DMS79 (cell line): Measurements from ENCODE around the gene XAF1.
"Not testable (repeated sequence)": the region's sequence is repeated elsewhere in the genome, so short reads cannot be mapped to it uniquely, and the experiment has no call there.

ENCODE experiments used
- DNase-seq: peaks from one replicate; lab custom pipeline; 2025; lab: John Stamatoyannopoulos, UW

XAF1 gene, protein sequence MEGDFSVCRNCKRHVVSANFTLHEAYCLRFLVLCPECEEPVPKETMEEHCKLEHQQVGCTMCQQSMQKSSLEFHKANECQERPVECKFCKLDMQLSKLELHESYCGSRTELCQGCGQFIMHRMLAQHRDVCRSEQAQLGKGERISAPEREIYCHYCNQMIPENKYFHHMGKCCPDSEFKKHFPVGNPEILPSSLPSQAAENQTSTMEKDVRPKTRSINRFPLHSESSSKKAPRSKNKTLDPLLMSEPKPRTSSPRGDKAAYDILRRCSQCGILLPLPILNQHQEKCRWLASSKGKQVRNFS

GRCh38 chr17:6755731-6756184, at the start of gene XAF1:
XAF1 (plus strand) TSS chr17:6756046; CDS start chr17:6756079, 33 bp downstream.
- no peak for DNase-seq

- DNase-seq: no peak
Measured at GRCh38 chr17:6706499-6706898, 49.3 kb upstream of the XAF1 start.

DNA sequence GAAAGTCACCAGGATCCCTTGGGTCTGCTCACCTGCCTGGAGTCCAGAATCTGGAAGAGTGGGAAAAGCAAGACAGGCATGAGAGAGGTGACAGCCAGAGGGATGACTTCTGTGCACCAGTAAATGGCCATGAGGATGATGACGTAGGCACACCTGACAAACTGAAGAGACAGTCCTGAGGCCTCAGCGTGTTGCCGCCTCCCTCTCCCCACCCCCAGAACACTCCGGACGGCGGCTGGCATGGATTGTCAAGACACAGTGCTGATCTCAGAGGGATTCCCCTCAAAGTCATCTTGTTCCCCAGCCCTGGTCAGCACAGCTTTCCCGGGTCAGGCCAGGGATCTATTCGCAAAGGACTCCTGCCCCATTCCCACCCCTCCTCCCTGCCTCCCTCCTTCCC, 48.9 kb upstream of the XAF1 start:
- no peak for DNase-seq

DNA sequence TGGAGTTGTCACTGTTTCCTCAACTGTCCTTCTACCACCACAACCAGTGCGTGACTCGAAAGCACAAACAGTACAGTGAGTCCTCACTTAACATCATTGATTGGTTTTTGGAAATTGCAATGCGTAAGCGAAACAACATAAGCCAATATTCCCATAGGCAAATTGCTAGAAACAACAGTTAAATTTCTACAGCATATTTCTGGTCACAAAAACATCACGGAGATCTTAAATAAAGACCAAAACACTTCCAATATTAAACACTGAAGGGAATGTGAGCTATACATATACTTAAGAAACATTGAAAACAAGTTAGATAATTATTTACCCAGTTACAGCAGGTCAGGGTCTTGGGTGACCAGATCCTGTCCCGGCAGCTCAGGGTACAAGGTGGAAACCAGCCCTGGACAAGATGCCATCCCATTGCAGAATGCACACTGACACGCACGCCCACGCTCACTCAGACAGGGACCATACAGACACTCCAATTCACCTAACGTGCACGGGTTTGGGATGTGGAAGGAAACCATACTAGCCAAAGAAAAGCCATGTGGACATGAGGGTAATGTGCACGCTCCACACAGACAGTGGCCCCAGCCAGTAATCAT, 47.4 kb upstream of the XAF1 start:
- DNase-seq: no peak

GRCh38 chr17:6710317-6710716, 45.5 kb upstream of the XAF1 start:
- no peak for DNase-seq

DNA sequence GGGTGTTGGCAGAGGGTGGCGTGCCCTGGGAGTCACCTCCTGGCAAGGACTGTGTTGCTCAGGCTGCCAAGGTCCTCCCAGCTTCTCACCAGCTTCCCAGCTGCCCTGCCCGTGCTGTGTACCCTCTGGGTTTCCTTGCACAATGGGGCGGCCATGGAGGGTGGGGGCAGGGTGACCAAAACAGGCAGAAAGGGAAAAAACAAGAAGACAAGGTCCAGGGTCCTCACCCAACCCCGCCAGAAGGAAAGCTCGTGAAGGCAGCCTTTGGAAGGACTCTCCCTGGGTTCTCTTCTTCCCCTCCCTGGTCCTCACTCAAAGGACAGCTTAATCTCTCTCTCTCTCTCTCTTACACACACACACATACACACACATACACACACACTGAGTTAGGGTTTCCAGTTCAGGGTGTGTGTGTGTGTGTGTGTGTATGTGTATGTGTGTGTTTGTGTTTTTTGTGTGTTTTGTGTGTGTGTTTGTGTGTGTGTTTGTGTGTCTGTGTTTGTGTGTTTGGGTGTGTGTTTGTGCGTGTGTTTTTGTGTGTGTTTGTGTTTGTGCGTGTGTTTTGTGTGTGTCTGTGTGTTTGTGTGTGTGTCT, 44.7 kb upstream of the XAF1 start:
- DNase-seq: no peak

- DNase-seq: no peak
Measured at GRCh38 chr17:6711681-6712057, 44.2 kb upstream of the XAF1 start.

GRCh38 chr17:6712058-6712853, 43.6 kb upstream of the XAF1 start:
- DNase-seq: no peak

DNA sequence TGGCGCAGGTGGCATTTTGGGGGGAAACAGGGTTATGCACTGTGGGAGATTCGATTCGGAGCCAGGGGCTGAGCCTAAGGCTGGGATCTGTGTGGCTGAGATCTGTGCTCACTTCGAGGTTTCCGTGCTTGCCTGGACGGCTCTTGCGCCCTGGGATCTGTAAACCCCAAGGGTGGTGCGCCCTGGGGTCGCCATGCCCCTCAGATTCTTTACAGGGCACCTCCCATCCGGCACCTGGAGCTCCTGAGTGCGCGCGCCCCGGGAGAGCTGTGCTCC, 43.1 kb upstream of the XAF1 start:
- DNase-seq: no peak

DNA sequence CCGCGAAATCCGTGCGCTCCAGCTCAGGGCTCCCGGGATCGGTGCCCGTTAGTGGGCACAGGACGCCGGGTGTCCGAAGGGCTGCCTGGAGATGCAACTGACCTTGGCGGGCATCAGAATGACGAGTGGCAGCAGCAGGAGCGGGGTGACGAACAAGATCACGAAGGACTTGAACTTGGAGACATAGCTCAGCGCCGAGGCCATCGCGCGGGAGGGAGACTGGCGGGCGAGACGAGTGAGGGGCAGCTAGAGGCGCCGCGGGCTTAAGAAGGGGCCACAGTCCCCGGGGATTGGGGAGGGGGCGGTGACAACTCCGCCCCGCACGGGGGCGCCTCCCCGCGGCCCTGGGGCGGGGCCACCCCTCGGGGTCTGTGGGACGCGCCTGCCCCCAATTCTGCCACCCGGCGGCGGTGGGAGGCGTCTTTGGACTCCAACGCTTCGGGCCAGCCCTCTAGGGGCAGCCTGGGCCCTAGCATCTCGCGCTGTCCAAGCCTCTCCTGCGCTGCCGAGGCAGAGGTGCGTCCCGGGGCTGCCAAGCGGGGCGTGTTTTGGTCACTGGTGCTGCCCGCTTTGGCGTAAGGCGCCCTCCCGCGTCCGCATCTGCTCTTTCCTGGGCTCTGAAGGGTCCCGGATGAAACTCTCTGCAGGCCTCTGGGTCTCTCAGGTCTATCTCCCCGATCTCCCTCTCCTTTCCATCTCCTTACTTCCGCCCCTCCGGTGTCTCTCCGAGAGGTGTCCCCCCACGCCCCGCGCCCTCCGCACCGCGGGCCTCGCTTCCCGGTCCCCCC, 42.5 kb upstream of the XAF1 start, which contains the start of gene SLC13A5:
Gene SLC13A5, minus strand, starts transcription at position 240 of the 788 bp plus-strand sequence. Its CDS starts 36 bp downstream, at position 204.
- DNase-seq: no peak

- no peak for DNase-seq
Measured at GRCh38 chr17:6713918-6714271, 42.0 kb upstream of the XAF1 start.

- no peak for DNase-seq
Measured at GRCh38 chr17:6714315-6714874, 41.5 kb upstream of the XAF1 start.

GRCh38 chr17:6716736-6717135, 39.1 kb upstream of the XAF1 start:
- DNase-seq: no peak

DNA sequence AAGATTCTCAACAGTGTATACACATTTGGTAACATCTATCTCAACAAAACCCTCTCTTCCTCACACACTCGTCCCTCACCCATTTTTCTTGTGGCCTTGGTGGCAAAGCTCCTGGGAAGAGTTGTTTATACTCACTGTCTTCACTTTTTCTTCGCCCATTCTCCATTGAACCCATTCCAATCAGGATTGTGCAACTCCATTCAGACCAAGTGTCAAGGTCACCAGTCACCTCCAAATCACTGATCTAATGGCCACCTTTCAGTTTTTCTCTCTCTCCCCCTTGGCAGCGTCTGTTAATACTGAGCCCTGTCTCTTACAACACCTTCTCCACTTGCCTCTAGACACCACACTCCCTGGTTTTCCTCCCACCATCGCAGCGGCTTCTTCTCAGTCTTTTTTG, 34.1 kb upstream of the XAF1 start:
- DNase-seq: no peak

DNA sequence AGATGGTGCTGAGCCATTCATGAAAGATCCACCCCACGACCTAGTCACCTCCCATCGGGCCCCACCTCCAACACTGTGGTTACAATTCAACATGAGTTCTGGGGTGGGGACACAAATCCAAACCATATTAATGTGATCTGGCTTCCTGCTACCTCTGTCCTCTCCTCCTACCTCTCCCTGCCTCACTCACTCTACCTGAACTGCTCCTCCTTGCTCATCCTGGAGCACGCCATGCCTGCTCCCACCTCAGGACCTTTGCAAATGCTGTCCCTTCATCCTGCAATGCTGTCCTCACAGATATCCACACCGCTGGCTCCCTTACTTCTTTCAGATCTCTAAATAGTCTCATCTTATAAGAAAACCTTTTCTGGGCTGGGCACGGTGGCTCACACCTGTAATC, 31.8 kb upstream of the XAF1 start:
- no peak for DNase-seq

DNA sequence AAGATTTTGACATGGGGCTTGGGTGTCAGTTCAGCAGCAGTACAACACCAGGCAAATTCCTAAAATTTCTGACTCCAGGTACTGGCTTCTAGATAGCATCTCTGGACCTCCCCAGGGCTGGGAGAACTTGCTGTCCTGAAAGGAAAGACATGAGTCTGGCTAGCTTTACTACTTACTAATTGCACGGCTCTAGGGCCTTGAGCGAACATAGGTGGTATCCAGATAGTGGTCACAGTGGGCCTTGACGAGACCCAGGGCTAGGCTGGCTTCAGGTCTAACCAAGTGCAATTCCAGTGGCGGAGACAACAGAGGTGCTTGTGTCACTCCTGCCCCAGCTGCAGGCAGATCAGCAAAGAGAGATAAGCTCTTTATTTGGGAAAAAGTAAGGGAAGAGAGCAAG, 26.3 kb upstream of the XAF1 start:
- no peak for DNase-seq

GRCh38 chr17:6746665-6747064, 9.2 kb upstream of the XAF1 start:
- DNase-seq: not testable (repeated sequence)

DNA sequence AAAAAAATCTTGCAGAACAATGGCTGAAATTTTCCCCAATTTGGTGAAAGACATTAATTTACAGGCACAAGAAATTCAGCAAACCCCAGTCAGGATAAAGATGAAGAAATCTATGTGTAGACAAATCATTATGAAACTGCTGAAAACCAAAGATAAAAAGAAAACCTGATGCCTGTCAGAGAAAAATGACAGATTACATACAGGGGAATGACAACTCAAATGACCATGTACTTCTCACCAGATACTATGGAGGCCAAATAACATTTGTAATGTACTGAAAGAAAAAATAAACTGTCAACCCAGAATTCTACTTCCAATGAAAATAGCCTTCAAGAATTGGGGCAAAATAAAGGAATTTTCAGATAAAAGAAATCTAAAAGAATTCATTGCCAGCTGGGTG, 7.2 kb upstream of the XAF1 start:
- no peak for DNase-seq

- no peak for DNase-seq
Measured at GRCh38 chr17:6749519-6749918, 6.3 kb upstream of the XAF1 start.

GRCh38 chr17:6752068-6752909, 3.6 kb upstream of the XAF1 start:
- DNase-seq: no peak

DNA sequence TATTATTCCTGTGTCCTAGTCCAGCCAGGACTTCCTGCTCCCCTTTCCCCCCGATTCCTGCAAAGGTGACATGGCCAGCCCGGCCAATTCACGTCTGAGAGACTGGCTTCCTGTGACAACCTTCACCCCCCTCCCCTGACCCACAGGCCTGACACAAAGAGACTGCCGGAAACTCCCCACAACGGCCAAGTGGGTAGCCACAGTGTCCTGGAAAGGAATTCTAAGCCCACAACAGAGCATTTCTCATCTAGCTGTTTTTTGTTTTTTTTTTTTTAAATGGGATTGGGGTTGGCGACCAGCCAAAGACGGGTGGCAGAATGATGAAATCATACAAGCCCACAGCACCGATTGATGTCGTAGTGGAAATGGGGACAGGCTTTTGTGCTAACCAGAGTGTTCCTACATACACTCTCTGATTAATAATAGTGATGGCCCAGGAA, 2.8 kb upstream of the XAF1 start:
- DNase-seq: no peak
